Hindlimb muscle (tissue), 1 donor: ENCODE measurements around the gene C17orf100. TPM values are rescaled to one million over a fixed set of nuclear protein-coding genes. Genes with fewer than 3 reads are reported as not detected.
"Not testable (repeated sequence)": the region's sequence is repeated elsewhere in the genome, so short reads cannot be mapped to it uniquely, and the experiment has no call there.

Experiments
- DNase-seq: peaks from one replicate; pipeline ENCODE4 v3.0.0-alpha.2; 2013
- polyA plus RNA-seq: library from polyadenylated mRNA; unstranded; fragments of 120-200 nt; gene quantifications from one replicate; pipeline ENCODE4 v1.2.1, GENCODE V29; 2013; ENCODE audit not compliant: insufficient read length

C17orf100 gene
- polyA plus RNA-seq, 1 donor, result 3.6 TPM

DNA sequence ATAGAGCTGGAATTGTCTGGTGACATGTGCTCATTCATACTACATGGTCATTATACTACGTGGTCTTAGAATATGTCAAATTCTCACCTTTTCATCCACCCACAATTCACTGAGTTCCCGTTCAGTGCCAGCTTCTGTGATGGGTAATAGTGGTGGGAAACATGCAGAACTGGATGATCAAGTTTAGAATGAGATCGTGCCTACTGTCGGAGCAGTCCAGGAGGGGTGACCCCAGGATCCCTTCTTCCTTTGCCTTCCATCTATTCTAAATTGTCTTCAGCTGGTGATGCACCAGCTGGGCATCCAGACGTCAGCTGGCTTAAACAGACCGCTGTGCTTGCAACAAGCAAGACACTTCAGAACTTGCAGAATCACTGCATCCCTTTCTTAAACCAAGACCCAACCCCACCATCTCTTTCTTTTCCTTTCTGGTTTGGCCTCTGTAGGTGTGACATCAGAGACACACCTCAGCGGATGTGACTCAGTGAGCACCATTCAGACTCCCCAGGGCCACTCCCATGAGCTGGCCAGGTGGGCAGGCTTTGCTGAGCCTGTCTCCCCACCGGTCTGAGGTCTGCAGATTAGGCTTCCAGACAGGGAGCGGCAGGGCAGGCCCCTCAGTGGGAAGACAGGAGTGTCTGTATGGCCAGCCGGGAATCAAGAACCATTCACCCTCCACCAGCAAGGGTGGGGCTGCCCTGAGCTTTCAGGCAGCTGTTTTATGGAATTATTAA is 18.1 kb downstream of the C17orf100 start:
- no peak for DNase-seq

DNA sequence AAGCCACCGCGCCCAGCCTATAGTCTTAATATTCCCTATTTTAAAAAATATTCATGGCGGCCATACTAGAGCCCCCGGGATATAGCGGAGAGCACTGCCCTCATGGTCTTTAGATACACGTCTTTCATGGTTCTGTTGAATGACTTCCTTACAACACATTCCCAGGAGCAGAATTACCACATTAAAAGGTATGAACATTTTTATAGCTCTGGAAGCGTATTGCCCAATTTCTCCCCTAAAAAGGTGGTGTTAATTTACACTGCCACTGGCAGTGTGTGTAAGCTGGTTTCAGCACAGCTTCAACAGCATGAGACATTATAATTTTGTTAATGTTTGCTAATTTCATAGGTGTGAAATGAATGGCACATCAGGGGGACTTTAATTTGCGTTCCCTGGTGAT is 19.0 kb downstream of the C17orf100 start:
- no peak for DNase-seq

DNA sequence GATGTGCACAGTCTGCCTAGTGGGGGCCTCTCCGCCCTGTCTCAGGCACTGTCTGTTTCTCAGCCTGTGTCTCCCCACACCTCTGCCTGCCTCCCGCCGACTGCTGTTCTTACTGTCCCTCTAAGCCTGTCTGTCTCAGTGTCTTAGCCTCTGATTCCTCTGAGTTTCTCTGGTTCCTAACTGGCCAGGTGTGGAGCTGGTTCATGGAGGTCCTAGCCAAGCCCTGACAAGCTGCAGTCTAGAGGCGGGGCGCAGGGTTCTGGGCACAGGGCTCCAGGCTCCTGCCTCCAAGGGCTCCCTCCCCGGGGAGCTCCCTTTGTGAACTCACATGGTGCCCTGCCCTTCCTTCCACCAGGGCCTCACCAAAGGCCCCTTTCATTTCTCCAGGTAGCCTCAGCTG is 19.4 kb downstream of the C17orf100 start:
- DNase-seq, result no peak

DNA sequence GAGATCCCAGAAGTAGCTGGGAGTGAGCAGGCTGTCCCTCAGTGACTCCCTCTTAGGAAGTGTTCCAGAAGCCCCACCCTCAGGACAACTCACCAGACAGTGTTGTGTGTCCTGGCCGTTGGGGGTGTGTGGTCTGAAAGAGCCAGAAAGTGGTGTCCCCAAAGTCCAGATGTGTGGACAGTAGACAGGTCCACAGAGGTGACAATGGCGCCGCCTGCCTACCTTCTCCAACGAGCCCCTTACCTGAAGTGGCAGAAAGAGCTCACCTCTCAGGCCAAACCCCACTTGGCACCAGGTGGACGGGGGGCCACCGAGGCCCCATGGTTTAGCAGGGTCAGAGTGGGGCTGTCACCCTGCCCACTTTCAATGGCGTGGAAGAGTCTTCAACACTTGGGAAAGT is 19.9 kb downstream of the C17orf100 start:
- no peak for DNase-seq

DNA sequence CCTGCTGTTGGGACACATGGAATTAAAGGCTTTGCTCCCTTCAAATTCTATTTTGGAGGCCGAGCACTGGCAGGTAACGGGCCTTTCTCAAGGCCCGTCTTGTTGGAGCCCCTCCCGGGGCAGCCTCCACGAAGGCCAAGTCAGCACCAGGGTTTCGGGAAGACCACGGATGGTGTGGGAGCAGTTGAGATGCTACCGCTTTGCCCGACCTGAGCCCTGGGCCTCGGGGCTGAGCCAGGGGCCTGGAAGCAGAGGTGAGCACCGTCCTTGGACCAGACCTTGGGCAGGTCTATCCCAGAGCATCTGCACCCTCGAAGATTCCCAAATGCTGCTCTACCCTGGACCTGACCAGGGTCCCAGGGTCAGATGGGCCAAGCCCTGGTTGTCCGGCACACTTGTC is 23.0 kb downstream of the C17orf100 start:
- DNase-seq, result no peak

DNA sequence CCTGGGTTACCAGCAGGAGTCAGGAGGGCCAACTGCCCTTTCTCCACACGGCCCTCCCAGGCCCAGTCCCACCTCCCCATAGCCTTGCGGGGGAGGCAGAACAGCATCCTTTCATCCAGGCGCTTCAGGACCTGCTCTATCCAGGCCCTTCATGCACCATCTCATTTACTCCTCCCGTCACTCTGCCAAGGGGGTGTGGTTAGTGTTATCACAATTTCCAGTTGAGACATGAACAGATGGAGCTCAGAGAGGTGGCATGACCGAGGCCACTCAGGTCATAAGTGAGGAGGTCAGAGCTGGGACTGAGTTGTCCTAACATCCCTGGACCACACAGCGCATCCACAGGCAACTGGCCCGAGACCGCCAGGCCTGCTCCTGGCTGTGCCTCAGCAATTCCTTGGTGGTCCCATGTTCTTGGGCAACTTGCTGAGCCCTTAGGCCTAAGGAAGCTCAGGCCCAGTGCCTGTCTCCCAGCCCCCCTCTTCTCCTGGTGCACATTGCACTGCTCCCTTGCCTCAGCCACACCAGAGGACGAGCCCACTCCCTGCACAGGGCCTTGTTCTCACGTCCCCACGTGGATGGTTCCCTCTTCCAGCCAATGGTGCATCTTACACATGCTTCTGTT is 23.8 kb downstream of the C17orf100 start:
- DNase-seq, result no peak

DNA sequence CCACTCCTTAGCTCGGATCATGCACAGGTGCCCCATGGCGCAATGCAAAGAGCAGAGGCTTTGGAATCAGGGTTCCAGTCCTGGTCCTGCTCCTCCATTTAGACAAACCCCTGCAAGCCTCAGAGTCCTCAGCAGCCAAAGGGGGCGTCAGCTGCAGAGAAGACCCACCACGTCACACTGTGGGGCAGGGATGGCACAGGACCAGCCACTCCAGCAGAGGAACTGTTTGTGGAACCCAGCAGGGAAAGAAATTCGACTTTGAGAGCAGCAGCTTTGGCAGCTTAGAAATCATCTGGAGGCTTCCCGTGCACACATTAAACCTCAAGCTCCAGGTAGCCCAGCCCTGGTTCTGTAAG is 25.2 kb downstream of the C17orf100 start:
- no peak for DNase-seq

DNA sequence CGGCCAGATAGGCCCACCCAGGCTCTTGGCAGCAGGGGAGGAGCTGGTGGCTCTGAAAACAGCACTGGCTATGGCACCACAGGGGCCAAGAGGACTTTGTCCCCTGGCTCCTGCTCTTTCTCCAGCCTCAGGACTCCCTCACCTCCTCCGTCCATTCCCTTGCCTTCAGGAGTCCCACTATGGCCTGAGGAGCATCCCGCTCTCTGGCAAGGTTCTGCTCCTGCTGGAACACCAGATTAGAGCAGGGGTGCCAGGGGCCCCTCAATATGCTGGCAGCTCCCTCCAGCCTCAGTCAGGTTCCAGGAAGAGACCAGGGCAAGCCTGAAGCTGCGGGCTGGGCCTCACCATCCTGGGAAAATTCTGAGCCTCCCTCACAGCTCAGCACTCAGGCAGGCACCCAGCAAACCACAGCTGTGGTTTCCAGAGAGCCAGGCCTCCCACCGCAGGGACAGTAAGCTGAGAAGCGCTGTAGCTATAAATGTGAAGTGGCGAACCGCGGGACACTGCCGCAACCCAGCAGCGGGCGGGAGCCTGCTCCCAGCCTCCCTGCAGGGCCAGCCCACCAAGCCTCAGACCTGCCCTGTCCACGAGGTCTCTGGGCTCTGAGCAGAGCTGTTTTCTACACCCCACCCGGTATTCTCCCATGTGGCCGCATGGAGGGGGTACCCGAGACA is 25.7 kb downstream of the C17orf100 start:
- no peak for DNase-seq

DNA sequence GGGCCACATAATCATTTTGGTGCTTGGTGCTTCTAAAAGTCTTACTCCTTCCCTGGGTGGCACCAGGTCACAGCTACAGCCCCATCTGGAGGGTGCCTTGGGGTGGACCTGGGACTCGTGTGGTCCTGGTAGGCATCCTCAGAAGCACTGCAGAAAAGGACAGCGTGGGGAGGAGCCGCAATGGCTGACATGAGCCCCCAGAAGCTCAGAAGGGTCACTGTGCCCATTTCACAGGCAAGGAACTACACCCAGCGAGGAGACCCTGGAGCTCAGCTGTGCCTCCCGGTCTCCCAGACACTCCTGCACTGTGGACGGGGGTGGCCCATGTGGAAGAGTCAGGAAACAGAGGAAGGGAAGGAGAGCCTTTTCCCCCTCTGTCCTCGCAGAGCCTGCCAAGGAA is 26.4 kb downstream of the C17orf100 start:
- DNase-seq, result no peak

DNA sequence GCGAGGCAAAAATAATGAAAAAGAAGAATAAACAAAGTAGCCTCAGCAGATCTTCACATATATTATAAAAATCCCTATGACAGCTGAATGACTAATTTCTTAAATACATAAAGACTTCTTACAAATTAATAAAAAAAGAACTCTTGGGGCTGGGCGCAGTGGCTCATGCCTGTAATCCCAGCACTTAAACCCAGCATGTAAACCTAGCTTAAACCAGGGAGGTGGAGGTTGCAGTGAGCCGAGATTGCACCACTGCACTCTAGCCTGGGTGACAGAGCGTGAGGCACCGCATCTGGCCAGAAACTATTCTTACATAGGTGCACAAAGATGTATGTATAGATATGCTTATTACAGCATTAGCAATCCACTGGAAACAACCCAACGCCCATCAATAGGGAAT is 27.7 kb downstream of the C17orf100 start:
- no peak for DNase-seq

DNA sequence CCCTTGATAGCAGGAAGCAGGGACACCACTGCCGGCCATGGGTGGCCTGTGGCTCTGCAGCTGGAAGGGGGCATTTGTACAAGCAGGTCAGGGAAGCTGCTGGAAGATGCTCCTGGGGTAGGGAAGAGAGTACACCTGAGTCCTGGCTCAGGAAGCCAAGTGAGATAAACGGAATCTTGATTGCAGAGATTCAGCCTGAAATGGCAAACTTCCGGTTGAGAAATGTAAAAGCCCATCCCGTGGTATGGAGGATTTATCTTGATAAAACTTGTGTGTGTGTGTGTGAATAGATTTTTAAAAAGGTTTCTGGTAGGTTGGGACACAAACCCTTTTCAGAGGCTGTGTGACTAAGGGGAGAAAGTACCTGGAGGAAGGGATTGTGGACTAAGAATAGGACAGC is 29.6 kb downstream of the C17orf100 start:
- no peak for DNase-seq

DNA sequence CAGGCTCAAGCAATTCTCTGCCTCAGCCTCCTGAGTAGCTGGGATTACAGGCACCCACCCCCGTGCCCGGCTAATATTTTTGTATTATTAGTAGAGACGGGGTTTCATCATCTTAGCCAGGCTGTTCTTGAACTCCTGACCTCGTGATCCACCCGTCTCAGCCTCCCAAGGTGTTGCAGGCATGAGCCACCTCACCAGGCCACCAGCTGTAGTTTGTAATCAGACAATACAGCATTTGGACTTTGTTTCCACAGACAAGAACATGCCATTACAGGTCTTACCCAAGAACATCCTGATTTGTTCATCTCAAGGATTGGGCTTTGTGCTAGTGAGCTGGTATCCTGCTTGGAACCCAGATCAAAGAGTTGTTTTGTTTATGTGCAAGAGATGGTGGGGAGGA is 30.1 kb downstream of the C17orf100 start:
- no peak for DNase-seq

DNA sequence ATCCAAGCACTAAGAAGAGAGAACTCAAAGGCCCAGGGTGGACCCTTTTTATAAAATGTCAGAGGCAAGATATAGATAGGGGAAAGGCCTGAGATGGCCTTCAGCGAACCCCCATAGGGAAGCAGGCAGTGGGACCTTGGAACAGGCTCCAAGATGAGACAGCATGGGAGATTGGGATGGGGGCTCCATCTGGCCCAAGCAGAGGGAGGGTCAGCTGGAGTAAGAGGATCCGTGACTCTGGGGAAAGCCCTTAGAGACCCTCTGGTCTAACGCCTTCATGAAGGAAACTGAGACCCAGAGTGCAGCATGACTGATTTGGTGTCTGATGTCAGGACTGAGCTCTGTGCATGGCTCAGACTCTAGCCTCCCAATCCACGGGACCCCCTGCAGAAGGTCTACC is 30.8 kb downstream of the C17orf100 start:
- DNase-seq, result no peak

DNA sequence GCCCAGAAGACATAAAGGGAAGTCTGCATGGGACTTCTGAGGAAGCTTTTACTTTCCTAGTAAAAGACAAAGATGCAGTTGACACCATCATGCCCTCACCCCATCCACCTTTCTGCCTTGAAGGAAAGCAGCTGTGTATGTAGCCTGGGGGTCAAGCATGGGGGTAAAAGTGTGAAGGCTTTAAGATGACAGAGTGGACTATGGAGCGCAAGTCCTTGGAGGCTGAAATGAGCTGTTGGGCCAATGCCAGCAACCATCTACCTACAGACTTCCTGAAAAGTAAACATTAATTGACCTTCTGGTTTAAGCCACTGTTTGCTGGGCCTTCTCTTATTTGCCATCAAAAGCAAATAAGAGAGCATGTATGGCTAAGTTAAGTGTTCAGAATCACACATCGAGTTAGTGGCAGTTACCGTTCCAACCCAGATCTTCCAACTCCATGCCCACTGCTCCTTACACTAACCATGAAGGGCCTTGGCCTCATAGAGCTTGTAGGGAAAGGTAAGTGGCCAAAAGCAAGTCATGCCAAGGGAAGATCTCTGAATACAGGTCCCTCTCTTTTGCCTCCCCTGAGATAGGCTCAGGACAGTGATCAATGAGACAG is 31.6 kb downstream of the C17orf100 start:
- DNase-seq, result no peak

DNA sequence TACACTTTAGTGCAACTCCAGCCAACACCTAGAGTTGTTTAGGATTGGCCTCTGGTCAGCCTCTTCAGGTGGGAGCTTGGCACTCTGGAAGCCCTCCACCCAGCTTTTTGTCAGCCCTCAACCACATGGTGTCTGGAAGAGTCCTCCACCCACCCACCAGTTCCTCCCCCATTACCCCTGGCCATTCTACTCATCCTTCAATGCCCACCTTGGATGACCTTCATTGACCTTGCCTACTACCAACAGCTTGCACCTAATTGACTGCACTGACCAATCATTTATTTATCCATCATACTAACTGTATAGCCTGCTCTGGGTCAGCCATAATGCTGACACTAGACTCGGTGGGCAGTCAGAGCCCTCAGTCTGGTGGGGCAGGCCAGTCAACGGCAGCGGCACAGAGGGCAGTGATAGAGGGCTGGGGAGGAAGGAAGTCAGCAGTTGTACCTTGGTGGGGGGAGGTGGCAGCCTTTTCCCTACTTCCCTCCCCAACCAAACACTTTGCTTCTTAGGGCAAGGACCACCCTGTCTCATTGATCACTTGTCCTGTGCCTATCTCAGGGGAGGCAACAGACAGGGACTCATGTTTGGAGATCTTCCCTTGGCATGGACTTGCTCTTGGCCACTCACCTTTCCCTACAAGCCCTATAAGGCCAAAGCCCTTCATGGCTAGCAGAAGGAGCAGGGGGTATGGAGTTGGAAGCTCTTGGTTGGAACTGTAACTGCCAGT is 32.3 kb downstream of the C17orf100 start:
- DNase-seq, result no peak

DNA sequence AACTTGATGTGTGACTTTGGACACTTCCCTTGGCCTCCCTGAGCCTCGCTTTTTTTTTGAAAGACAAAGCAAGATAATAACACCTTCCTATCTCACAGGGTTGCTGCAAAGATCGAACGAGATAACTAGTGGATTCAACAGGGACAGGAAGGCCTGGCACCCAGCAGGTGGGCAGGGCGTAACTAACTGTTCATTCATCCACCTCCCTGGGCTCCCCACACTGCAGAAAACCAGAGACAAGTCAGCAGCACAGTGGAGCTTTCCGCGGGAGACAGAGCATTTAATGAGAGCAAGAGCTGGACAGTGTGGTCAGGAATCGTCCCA is 32.9 kb downstream of the C17orf100 start:
- DNase-seq, result no peak

DNA sequence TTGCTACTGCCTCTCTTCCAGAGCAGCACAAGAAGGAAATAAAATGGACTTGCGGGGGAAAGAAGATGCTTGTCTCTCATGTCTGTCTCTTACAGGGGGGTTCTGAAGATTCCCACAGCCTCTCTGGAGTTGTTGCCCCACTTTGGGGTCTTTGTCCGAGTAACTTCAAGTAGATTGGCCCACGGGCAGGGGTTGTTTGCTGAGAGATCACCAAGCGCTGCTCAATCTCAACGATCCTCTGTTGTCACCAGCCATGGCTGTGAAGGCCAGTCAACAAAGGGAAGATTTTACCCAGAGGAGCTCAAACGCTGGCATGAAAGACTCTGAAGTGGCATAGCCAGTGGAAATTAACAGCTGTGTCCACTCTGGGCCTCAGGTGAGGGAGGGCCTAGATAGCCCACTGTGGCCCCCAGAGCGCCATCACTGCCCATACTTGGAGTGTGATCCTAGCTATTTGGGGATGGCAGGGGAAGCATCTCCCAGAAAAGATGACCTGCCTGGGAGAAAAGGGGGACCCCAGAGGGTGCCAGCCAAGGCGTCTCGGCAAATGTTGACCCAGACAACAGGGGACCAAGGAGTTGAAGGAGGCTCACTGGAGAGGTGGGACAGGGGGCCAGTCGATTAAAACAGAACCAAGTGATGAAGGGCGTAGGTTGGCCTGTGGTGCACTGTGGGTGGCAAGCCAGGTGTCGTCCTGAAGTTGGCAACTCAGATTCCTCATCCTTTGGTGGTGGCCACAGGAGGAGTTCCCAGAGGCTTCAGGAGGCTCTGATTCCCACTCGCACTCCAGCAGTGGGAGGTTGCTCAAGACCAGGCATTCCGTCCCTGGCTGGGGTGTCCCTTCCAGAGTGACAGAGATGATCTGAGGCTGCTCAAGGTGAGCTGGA is 33.6 kb downstream of the C17orf100 start:
- no peak for DNase-seq

DNA sequence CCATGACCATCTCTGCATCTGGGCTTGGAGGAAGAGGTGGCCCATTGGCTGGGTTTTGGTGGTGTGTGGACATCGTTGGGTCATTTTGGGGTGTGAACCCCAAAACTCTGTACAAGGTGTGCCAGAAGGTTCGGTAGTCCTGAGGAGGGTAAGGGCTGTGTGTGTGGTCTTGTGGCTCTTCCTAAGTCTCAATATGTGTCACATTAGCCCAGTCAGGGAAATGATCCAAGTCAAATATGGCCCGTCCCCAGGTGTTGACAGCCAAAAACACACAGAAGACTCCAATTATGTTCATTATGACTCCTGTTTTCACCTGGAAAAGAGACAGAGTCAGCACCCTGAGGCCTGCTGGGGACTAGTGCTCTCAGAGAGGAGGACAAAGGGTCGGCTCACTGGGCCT is 34.5 kb downstream of the C17orf100 start:
- DNase-seq, result no peak

DNA sequence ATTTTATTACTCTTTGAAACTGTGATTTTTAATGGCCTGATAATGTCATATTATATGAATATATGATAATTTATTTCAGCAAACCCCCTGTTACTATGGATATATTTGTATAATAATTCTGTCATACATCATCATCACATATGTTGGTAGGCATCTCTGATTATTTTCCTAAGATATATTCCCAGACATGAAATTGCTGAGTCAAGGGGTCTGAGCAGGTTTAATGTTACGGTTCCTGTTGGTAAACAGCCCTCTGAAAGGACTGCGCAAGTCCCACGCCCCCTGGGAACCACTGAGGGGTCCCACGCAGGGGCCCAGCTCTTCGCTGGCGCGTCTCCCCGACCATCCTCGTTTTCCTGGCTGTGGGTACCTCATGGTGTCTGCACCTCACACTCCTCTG is 37.4 kb downstream of the C17orf100 start:
- no peak for DNase-seq

DNA sequence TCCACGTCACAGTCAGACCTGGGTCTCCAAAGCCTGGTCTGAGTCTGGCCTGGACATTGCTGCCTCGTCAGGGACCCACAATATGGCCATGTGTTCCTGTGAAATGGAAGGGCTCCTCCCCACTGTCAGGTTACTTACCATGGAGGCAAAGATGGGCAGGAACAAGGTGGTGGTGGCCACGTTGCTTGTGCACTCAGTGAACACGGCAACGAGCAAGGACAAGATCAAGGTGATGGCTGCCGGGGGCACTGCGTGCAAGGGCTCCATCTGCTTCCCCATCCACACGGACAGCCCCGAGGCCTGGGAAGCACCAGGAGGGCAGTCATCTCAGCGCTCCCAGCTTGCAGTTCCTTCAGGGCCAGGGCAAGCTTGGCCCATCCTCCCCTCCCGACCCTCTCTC is 39.1 kb downstream of the C17orf100 start:
- DNase-seq, result no peak

DNA sequence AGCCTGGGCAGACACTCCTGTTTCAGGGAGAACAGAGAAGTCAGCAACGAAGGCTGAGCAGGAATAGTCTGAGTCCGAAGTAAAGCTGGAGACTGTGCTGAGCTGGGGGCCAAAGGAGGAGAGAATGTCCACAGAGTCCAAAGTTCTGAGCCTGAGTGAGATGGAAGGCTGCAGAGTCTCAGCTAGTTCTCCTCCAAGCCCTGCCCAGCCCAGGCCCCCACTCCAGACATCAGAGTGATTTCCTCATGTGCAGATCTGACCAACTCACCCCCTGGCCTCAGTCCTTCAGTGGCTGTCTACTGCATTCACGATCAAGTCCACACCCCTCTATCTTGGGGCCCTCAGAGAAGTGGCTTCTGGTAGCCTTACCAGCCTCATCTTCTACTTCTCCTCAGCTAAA is 40.0 kb downstream of the C17orf100 start:
- no peak for DNase-seq

DNA sequence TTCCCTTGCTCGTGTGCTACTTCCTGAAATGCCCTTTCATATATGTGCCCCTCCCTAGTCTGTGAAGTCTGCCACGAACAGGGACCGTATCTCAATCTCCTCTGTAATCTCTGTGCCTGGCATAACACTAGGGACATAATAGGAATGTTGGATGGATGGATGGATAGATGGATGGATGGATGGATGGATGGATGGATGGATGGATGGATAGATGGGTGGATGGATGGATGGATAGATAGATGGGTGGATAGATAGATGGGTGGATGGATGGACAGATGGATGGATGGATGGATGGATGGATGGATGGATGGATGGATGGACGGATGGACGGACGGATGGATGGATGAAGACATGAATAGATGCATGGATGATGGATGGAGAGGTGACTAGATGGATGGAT is 40.4 kb downstream of the C17orf100 start:
- not testable (repeated sequence) for DNase-seq
